Glomerular visceral epithelial cell (primary cell): ENCODE measurements around the gene FAM236B.
"Not testable (repeated sequence)": the region's sequence is repeated elsewhere in the genome, so short reads cannot be mapped to it uniquely, and the experiment has no call there.

ENCODE experiments used
- DNase-seq: peaks from one replicate; pipeline ENCODE4 v3.0.0-alpha.2; 2016; ENCODE audit errors: extremely low spot score

Gene FAM236B

GRCh38 chrX:72782560-72782959 is at the start of gene FAM236B:
Gene FAM236B, minus strand, starts transcription at chrX:72782660. Its CDS starts 100 bp downstream, at chrX:72782560.
- not testable (repeated sequence) for DNase-seq

- DNase-seq: not testable (repeated sequence)
Measured at GRCh38 chrX:72830701-72831100, 48.2 kb upstream of the FAM236B start.

- DNase-seq: not testable (repeated sequence)
Measured at GRCh38 chrX:72808110-72808509, 25.6 kb upstream of the FAM236B start, which contains the start of gene FAM236D. Gene FAM236D, minus strand, starts transcription at chrX:72808210. Its CDS starts 100 bp downstream, at chrX:72808110.

GRCh38 chrX:72790390-72790789 is 7.9 kb upstream of the FAM236B start:
- DNase-seq: not testable (repeated sequence)

- not testable (repeated sequence) for DNase-seq
Measured at GRCh38 chrX:72788142-72788541, 5.7 kb upstream of the FAM236B start.

GRCh38 chrX:72783964-72784363 is 1.5 kb upstream of the FAM236B start:
- not testable (repeated sequence) for DNase-seq

GRCh38 chrX:72783365-72783936 is 991 bp upstream of the FAM236B start:
- not testable (repeated sequence) for DNase-seq

- not testable (repeated sequence) for DNase-seq
Measured at GRCh38 chrX:72778146-72778545, 4.3 kb downstream of the FAM236B start.

GRCh38 chrX:72777467-72777790 is 5.0 kb downstream of the FAM236B start:
- DNase-seq: not testable (repeated sequence)

- not testable (repeated sequence) for DNase-seq
Measured at GRCh38 chrX:72776653-72777466, 5.6 kb downstream of the FAM236B start, which contains the start of gene DMRTC1B. Gene DMRTC1B, plus strand, starts transcription at chrX:72776890. Its CDS starts 68,246 bp downstream, at chrX:72845136.

GRCh38 chrX:72760454-72760853 is 22.0 kb downstream of the FAM236B start:
- DNase-seq: not testable (repeated sequence)

- not testable (repeated sequence) for DNase-seq
Measured at GRCh38 chrX:72748545-72748944, 33.9 kb downstream of the FAM236B start.

GRCh38 chrX:72745546-72745945 is 36.9 kb downstream of the FAM236B start:
- DNase-seq: not testable (repeated sequence)

- no peak for DNase-seq
Measured at GRCh38 chrX:72735561-72735960, 46.9 kb downstream of the FAM236B start.

- not testable (repeated sequence) for DNase-seq
Measured at GRCh38 chrX:72733636-72734035, 48.8 kb downstream of the FAM236B start.
